B cell (primary cell): ENCODE data around the gene GHRL.

Experiments used
- EZH2 ChIP-seq: IDR thresholded peaks from 2 replicates; pipeline ENCODE4 v1.6.1; 2012; ENCODE audit warnings: borderline replicate concordance, low read depth, mild to moderate bottlenecking, moderate library complexity, low read length; ENCODE audit not compliant: insufficient read depth, poor library complexity, severe bottlenecking
- TF ChIP-seq, protein P1 (sequence below): fragments of 200-600 bp; IDR thresholded peaks from one replicate; pipeline ENCODE4 v1.8.0; 2022; ENCODE audit warnings: antibody characterized with exemption, mild to moderate bottlenecking

DNA sequence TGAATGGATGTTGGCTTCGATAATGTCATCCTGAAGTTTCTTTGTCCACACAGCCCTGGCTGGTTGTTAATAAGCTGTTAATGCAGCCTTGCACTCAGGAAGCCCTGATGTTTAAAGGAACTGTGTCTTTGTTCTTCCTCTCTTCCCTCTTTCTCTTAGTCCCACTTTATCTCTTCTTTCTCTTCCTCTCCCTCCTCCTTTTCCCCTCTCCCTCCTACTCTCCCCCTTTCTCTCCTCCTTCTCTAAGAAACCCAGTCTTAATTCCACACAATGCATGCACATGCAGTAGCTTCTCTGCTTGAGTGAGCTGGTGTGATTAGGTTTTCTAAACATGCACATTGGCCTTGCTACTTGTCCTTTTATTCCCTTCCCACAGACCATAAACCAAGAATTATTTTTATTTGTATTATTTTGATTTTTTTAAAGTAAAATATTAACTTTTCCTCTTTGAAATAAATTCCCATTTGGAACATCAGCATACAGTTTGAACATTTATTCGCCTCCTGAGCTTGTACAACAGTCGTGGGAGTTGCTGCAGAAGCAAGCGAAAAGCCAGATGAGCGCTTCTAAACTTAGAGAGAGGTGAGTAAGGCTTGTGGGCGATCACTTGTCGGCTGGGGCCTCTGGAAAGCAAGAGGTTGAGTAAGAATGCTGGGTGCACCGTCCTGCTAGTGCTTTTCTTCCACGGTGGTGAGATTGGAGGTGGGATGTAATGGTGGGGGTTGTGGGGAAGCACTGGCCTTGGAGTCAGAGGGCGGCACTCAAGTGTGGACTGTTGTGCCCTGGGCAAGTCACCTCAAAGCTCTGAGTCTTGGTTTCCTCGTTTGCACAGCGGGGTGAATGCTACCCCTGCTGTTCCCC lies 7.2 kb downstream of the GHRL start:
- TF ChIP-seq EZH2, result no peak
- TF ChIP-seq, protein P1, sequence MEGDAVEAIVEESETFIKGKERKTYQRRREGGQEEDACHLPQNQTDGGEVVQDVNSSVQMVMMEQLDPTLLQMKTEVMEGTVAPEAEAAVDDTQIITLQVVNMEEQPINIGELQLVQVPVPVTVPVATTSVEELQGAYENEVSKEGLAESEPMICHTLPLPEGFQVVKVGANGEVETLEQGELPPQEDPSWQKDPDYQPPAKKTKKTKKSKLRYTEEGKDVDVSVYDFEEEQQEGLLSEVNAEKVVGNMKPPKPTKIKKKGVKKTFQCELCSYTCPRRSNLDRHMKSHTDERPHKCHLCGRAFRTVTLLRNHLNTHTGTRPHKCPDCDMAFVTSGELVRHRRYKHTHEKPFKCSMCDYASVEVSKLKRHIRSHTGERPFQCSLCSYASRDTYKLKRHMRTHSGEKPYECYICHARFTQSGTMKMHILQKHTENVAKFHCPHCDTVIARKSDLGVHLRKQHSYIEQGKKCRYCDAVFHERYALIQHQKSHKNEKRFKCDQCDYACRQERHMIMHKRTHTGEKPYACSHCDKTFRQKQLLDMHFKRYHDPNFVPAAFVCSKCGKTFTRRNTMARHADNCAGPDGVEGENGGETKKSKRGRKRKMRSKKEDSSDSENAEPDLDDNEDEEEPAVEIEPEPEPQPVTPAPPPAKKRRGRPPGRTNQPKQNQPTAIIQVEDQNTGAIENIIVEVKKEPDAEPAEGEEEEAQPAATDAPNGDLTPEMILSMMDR, result no peak
